Fibroblast of mammary gland (primary cell): ENCODE measurements around the gene ELAVL1.
A peak's percentile ranks its signal among the peaks of the same experiment; 100 is the strongest.

Experiments
- DNase-seq: peaks from one replicate; pipeline ENCODE4 v3.0.0-alpha.2; 2010; ENCODE audit warnings: low read depth
- H3K4me3 ChIP-seq: 2 replicates; pipeline ENCODE4 v1.5.1; 2011; ENCODE audit warnings: low read depth, mild to moderate bottlenecking, low read length, moderate library complexity; ENCODE audit not compliant: control insufficient read depth
- TF ChIP-seq, protein P1 (sequence below): conservative IDR thresholded peaks from 2 replicates; pipeline ENCODE4 v1.5.1; 2011; ENCODE audit warnings: low read depth, low read length, inconsistent platforms; ENCODE audit not compliant: control insufficient read depth, insufficient read depth

Gene ELAVL1

DNA sequence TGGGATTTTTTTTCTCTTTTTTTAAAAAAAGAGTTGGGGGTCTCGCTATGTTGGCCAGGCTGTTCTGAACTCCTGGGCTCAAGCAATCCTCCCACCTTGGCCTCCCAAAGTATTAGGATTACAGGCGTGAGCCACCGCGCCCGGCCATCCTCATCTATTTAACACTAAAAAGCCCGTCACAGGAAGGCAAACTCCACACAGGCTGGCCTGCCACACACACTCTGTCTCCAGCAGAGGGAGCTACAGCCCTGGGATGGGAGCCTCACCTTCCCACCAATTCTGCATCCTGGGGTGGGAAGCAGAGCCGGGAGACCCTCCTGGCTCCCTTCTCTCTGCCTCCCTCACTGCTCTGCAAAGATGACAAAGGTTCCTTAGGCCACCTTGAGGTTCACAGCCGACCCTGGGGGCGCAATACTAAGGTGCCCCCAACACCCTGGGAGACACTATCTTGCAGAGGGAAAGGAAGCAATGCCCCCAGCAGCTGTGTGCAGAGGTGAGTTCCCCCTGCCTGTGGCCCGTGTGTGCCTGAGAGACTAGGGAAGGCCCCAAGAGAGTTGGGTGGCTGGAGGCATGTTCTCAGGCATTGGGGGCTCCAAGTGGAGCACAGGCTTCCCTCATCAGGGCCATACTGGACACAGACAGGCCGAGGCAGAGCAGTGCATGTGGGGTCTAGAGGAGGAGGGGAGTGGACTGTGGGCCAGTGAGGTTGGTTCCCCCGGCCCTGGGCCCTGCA, 34.6 kb downstream of the ELAVL1 start:
- no peak overlapping the region for H3K4me3 ChIP-seq
- peak; percentile 52 for DNase-seq
- TF ChIP-seq, protein P1, sequence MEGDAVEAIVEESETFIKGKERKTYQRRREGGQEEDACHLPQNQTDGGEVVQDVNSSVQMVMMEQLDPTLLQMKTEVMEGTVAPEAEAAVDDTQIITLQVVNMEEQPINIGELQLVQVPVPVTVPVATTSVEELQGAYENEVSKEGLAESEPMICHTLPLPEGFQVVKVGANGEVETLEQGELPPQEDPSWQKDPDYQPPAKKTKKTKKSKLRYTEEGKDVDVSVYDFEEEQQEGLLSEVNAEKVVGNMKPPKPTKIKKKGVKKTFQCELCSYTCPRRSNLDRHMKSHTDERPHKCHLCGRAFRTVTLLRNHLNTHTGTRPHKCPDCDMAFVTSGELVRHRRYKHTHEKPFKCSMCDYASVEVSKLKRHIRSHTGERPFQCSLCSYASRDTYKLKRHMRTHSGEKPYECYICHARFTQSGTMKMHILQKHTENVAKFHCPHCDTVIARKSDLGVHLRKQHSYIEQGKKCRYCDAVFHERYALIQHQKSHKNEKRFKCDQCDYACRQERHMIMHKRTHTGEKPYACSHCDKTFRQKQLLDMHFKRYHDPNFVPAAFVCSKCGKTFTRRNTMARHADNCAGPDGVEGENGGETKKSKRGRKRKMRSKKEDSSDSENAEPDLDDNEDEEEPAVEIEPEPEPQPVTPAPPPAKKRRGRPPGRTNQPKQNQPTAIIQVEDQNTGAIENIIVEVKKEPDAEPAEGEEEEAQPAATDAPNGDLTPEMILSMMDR: peak; percentile 78

DNA sequence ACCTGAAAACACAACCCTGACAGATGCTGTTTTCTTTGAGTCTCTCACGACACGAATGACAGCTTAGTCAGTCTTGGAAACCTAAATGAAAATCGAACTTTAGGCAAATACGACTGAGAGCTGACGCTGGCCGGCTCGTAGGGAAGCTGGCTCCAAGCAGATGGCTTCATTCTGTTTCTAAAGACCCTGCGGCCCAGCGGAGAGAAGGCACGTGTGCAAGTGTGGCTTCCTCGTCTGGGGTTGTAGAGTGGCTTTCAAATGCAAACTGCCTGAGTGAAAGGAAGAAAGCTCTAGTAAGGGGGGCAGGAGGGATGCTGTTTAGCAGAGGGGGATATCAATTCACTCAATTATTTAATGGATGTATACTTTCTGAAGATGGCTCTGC, 35.9 kb downstream of the ELAVL1 start:
- H3K4me3 ChIP-seq: no peak overlapping the region
- no peak for DNase-seq
- TF ChIP-seq, protein P1: no peak

DNA sequence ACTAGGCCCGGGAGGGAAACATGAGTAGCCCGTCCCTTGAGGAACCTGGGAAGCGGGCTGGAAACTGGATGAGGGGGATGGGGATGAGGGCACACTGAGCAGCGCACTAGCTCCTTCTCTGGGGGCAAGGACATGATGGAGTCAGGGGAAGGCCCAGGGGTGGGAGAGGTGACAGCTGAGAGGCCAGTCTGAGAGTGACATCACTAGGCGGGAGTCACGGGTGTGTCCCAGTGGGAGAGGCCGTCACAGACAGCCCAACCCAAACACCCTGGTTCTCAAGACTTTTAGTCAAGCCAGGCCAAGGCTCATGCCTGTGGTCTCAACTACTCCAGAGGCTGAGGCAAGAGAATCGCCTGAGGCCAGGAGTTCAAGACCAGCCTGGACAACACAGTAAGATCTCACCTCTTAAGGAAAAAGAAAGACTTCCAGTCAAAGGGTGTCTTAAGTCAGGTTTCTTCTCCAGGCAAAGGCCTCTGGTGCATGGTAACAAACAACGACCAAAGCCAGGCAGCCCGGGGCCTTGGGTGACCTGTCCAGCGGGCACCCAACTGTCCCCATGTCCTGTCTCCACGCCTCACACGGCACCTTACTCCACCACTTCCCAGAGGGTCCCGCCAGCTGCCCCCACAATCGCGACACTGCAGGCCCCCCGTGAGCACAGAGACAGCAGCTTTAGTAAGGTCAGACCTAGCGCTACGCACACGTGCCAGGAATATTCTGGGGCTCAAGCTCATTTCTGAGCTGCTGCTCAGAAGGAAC, 36.5 kb downstream of the ELAVL1 start:
- DNase-seq: peak; percentile 17
- TF ChIP-seq, protein P1: no peak
- H3K4me3 ChIP-seq: no peak overlapping the region

DNA sequence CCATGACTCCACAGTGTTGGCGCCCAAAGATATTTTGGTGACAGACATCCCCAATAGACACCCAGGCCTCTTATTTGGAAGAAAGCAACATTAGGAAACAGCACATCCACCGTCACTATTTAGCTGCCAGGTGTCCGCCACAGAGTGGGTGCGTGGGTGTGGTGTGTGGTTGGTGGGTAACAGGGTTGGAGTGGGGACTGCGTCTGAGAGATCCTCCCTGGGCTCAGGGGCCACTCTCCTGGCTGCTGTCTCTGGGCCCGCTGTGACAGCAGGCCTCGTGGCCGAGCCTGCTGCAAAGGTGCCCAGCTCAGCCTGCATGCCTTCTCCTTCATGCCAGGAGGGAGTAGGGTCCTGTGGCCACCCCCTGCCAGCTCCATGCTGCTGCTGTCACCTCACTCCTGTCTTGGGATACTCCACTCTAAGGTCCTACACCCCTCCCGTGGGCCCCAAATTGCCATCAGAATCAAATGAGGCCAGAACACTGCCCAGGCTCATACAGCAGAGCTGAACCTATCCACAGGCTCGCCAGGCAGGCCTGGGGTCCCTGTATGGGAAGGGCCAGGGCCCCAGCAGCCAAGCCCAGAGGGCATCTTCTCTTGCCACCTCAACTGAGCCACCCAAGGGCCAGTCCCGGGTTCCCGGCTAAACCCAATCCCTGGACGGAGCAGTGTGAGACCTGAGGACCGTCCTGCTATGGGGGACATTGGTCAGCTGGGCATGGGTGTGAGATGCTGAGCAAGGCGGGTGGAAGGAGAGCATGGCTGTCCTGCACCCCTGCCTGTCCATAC, 37.2 kb downstream of the ELAVL1 start:
- no peak for DNase-seq
- H3K4me3 ChIP-seq: no peak overlapping the region
- TF ChIP-seq, protein P1: no peak

DNA sequence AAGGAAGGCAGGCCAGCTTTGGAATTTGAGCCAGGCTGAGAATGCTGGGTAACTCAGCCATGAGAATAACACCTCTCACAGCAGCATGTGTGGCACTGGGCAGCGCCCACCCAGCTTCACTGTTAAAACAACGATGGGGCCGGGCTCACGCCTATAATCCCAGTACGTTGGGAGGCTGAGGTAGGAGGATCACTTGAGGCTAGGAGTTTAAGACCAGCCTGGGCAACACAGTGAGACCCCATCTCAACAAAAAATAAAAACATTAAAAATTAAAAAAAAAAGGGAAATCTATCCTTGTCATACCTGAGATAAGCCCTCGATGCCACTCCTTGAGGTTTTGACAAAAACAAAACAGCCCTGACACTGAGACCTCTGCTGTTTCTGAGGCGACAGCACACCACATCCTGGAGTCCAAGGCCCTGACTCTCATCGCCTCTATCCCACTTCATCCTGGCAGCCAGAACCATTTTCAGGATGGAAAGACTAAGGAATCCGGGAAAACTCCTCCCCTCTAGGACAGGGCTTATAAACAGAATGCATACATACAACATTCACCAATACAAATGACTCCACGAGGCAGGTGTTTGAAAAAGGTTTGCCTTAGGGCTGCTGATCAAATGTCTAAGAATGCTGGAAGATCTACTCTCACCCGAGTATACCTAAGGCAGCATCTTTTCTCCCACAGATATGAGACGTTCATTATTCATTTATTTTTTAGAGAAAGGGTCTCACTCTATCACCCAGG, 39.3 kb downstream of the ELAVL1 start:
- no peak overlapping the region for H3K4me3 ChIP-seq
- DNase-seq: no peak
- TF ChIP-seq, protein P1: no peak

DNA sequence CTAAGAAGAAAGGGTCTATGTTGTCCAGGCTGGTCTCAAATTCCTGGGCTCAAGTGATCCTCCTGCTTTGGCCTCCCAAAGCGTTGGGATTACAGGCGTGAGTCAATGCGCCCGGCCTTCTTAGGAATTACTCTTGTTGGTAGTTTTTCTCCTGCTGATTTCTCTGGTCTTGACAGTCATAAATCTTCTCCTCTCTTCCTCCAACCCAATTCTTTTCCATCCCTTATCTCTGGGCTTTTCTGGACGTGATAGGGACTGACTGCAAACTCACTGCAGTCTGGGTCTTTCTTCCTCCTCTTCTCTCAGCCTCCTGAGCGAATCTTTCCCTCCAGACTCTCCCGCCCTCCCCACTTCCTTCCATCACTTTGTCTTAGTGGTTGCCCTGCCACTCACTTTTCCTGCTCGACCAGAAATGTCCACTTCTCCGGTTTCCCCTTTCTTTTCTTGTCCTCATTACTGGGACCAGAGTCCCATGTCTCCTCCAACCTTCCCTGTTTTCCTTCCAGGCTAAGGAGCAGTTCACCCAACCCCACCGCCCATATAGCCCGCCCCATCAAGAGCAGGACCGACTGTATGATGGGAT, 40.1 kb downstream of the ELAVL1 start:
- TF ChIP-seq, protein P1: no peak
- H3K4me3 ChIP-seq: no peak overlapping the region
- DNase-seq: no peak
